Tibial nerve (tissue), 4 donors: Measurements from ENCODE around the gene TLR5. TPM values are rescaled to one million over a fixed set of nuclear protein-coding genes. Genes with fewer than 3 reads are reported as not detected.

ENCODE experiments used
- DNase-seq, 2 donors: peaks; one replicate each; pipeline ENCODE4 v3.0.0-alpha.2; 2019; ENCODE audit warnings: low spot score in 2 of 2
- H3K27ac ChIP-seq, 4 donors: fragments of 200-600 bp; sonication (generic) in 3 of 4; one replicate each; pipeline ENCODE4 v1.5.1; 2017 to 2019; ENCODE audit warnings: mild to moderate bottlenecking in 1 of 4
- H3K27me3 ChIP-seq, 2 donors: fragments of 200-600 bp; sonication (generic) in 1 of 2; one replicate each; pipeline versions ENCODE4 v1.5.1 to v1.6.0; 2017 to 2019
- H3K36me3 ChIP-seq, 3 donors: fragments of 200-600 bp; sonication (generic); one replicate each; pipeline ENCODE4 v1.5.1; 2018 to 2019
- H3K4me1 ChIP-seq, 4 donors: fragments of 200-600 bp; sonication (generic) in 3 of 4; one replicate each; pipeline ENCODE4 v1.5.1; 2017 to 2019
- H3K4me3 ChIP-seq, 4 donors: fragments of 200-600 bp; sonication (generic) in 3 of 4; one replicate each; pipeline ENCODE4 v1.5.1; 2017 to 2019; ENCODE audit warnings: mild to moderate bottlenecking in 1 of 4, moderate library complexity in 1 of 4
- H3K9me3 ChIP-seq, 4 donors: fragments of 200-600 bp; sonication (generic) in 3 of 4; one replicate each; pipeline ENCODE4 v1.5.1; 2017 to 2019
- EP300 ChIP-seq, 2 donors: sonication (generic); formaldehyde crosslinking; IDR thresholded peaks; one replicate each; pipeline ENCODE4 v1.6.1; 2017; ENCODE audit warnings: antibody characterized with exemption in 2 of 2, mild to moderate bottlenecking in 1 of 2
- POLR2A ChIP-seq, 2 donors: fragments of 450-650 bp; IDR thresholded peaks; one replicate each; pipeline ENCODE4 v1.6.1; 2017; ENCODE audit warnings: antibody characterized with exemption in 2 of 2, mild to moderate bottlenecking in 2 of 2, moderate library complexity in 2 of 2
- WGBS, 2 donors: methylation state at CpG; one replicate each; pipeline ENCODE4 v1.1.5; 2018; 5-methylcytosine and 5-hydroxymethylcytosine counted together
- total RNA-seq, 4 donors: library from RNA; depleted of rRNA; stranded (reverse); fragments of >200 nt; gene quantifications; one replicate each; pipeline ENCODE4 v1.1.0, GENCODE V29; 2016
- TF ChIP-seq, protein P1 (sequence below), 5 experiments: fragments of 200-600 bp in 3 of 5; fragments of 450-650 bp in 2 of 5; sonication (generic) in 3 of 5; IDR thresholded peaks; one replicate each; pipeline ENCODE4 v1.5.1; 2016 to 2019; ENCODE audit warnings: antibody characterized with exemption in 5 of 5, mild to moderate bottlenecking in 3 of 5, moderate library complexity in 2 of 5

The TLR5 gene
- total RNA-seq, 4 donors from 2014 or later, result 3.7 to 19.2 (median 12.4) TPM

DNA sequence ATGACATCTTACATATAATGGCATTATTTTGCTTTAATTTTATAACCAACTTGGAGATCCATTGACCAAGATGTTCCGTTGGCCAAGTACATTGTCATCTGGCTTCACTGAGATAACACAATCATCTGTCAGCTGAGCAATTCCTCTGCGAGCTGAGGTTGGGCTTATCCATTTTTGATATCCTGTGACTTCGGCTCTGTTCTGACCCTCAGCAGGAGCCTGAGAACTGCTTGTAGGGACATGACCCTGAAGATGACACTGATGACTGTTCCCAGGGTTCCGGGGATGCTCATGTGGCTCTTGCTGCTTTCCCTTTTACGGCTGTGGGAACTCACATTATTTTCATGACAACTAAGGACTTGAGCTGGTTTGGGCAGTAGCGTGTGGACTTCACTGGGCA is 51.2 kb downstream of the TLR5 start:
- H3K9me3 ChIP-seq, result no peaks in the 10 kb centered on the region
- no peaks in the 10 kb centered on the region for H3K36me3 ChIP-seq
- H3K4me3 ChIP-seq, result no peak overlapping the region
- peaks cover 0 to 10% (median 0%) of the 10 kb centered on the region in 4 donors for H3K4me1 ChIP-seq
- TF ChIP-seq, protein P1, sequence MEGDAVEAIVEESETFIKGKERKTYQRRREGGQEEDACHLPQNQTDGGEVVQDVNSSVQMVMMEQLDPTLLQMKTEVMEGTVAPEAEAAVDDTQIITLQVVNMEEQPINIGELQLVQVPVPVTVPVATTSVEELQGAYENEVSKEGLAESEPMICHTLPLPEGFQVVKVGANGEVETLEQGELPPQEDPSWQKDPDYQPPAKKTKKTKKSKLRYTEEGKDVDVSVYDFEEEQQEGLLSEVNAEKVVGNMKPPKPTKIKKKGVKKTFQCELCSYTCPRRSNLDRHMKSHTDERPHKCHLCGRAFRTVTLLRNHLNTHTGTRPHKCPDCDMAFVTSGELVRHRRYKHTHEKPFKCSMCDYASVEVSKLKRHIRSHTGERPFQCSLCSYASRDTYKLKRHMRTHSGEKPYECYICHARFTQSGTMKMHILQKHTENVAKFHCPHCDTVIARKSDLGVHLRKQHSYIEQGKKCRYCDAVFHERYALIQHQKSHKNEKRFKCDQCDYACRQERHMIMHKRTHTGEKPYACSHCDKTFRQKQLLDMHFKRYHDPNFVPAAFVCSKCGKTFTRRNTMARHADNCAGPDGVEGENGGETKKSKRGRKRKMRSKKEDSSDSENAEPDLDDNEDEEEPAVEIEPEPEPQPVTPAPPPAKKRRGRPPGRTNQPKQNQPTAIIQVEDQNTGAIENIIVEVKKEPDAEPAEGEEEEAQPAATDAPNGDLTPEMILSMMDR (IDR thresholded peaks at IDR 0.05), result no peak
- TF ChIP-seq POLR2A (IDR thresholded peaks at IDR 0.05), result no peak
- no peak for TF ChIP-seq EP300 (IDR thresholded peaks at IDR 0.05)
- no peak overlapping the region for H3K27ac ChIP-seq
- H3K27me3 ChIP-seq, result no peaks in the 10 kb centered on the region
- DNase-seq, result no peak
- WGBS, 2 donors, result 78 to 83% methylated on average over 6 of the region's 6 CpGs

DNA sequence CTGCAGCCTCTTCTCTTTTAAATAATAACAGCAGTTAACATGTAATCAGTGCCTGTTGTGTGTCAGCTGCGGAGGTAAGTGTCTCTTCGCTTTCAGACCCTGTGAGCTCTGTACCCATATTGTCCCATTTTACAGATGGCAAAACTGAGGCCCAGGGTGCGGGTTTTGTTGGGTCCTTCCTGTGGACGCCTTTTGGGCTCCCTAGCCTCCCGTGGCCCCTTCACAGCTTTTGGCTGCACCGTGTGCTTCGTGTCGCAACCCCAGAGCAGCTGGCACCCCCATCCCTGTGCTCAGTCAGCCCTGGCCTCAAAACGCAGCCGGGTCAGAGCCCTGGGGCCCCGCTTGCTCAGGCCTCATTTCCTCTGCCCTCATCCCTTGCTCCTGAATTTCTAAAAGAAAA is 53.8 kb downstream of the TLR5 start:
- Histone ChIP-seq H3K27me3 (no peaks in the 10 kb centered on the region), H3K27ac (no peak overlapping the region), H3K4me3 (no peak overlapping the region), H3K36me3 (no peaks in the 10 kb centered on the region), H3K9me3 (no peaks in the 10 kb centered on the region), H3K4me1 (peaks cover 0 to 21% (median 0%) of the 10 kb centered on the region in 4 donors)
- no peak for DNase-seq
- TF ChIP-seq EP300 (IDR thresholded peaks at IDR 0.05), result no peak
- no peak for TF ChIP-seq POLR2A (IDR thresholded peaks at IDR 0.05)
- TF ChIP-seq, protein P1 (IDR thresholded peaks at IDR 0.05), result no peak
- WGBS, 2 donors, result 87 to 89% methylated on average over 11 of the region's 11 CpGs

DNA sequence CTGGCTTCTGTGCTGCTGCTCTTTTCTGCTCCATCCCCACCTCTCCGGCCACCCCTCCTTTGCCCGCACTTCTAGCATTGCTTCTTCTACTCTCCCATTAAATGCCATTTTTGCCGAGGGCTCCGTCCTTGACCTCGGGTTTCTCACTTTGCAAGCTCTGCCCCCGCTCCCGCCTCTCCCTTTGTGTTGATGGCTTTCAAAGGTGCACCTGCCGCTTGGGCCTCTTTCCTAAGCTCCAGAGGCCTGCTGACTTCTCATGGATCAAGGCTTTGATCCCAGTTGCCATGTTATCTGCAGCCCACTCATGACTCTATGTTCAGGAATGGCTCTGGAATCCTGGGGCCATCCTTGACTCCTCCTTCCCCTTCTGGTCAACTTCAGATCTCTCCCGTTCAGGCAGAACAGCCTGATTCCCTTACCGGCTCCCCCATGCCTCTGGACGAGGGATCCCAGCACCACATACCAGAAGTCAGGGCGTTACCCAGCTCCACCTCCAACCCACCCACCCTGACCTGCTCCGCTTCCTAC is 54.3 kb downstream of the TLR5 start:
- peaks cover 0 to 21% (median 0%) of the 10 kb centered on the region in 4 donors for H3K4me1 ChIP-seq
- H3K27ac ChIP-seq, result no peak overlapping the region
- TF ChIP-seq EP300 (IDR thresholded peaks at IDR 0.05) (no peak), POLR2A (IDR thresholded peaks at IDR 0.05) (no peak)
- TF ChIP-seq, protein P1 (IDR thresholded peaks at IDR 0.05), result no peak
- no peak overlapping the region for H3K4me3 ChIP-seq
- H3K27me3 ChIP-seq, result no peaks in the 10 kb centered on the region
- no peaks in the 10 kb centered on the region for H3K9me3 ChIP-seq
- WGBS, 2 donors, result 86 to 88% methylated on average over 13 of the region's 13 CpGs
- H3K36me3 ChIP-seq, result no peaks in the 10 kb centered on the region
- no peak for DNase-seq

DNA sequence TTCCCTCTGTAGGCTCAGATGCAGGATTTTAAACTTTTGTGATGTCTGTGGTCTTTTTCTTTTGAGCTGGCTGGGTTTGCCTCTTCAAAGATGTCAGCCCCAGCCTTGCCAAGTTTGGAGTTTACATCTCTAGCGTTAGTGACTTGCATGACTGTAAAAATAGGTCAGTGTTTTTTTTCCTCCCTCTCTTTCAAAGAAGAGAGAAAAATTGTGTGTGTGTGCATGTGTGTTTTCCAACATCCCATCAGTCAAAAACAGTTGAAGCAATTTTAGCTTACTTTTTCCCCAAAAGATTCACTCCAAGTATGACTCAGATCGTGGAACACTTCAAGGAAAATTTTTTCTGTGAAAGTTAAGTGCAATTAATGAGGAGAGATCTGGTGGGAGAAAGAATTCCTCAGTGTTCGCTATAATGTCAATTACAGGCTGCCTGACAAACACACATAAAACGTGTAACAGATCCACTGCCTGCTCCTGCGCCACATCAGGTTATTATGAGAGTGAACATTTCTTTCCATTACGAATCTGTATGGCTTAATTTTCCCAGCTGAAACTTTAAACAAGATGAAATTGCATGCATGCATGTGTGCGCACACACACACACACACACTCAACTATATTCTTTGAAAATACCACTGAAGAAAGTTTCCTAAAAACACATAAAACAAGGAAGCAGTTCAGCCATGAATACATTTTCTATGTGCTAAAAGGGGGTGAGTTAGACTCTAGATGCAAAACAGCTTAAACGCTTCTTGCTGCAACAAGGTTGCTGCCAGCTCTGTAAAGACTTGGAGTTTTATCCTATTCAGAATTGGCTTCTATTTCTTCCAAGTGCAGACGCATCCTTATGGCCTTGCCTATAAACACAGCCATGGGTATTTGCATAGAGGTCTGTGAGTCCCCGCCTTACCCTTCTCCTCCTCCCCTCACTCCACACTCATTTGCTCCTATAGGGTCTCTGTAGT is 55.5 kb downstream of the TLR5 start:
- no peak for DNase-seq
- no peak overlapping the region for H3K4me3 ChIP-seq
- H3K36me3 ChIP-seq, result no peaks in the 10 kb centered on the region
- no peak for TF ChIP-seq POLR2A (IDR thresholded peaks at IDR 0.05)
- no peak for TF ChIP-seq EP300 (IDR thresholded peaks at IDR 0.05)
- TF ChIP-seq, protein P1 (IDR thresholded peaks at IDR 0.05), result no peak
- H3K27me3 ChIP-seq, result no peaks in the 10 kb centered on the region
- peaks cover 0 to 21% (median 0%) of the 10 kb centered on the region in 4 donors for H3K4me1 ChIP-seq
- peak overlapping the region in 2 of 4 donors; percentile 8 to 34 for H3K27ac ChIP-seq
- 46 to 50% methylated on average over 10 of the region's 10 CpGs for WGBS, 2 donors
- H3K9me3 ChIP-seq, result no peaks in the 10 kb centered on the region

DNA sequence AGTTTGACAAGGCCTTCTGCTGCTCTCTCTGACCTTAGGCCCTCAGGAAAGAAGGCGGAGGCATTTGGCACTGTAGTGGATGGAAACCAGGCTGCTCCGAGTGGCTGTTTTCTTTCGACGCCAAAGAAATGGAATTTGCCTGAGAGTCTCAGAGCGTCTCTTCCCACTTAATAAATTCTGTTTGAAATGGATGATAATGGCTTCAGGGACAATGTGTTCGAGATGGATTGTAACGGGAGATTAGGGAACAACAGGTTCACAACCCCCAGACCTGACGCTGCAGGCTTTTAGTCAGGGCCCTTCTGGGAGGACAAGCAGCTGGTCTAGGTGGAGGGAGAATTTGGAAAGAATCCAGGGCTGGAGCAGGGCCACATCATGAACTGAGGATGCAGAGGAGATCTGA is 58.6 kb downstream of the TLR5 start:
- TF ChIP-seq, protein P1 (IDR thresholded peaks at IDR 0.05), result no peak
- no peak for TF ChIP-seq POLR2A (IDR thresholded peaks at IDR 0.05)
- TF ChIP-seq EP300 (IDR thresholded peaks at IDR 0.05), result no peak
- Histone ChIP-seq H3K27me3 (no peaks in the 10 kb centered on the region), H3K4me3 (no peak overlapping the region), H3K36me3 (no peaks in the 10 kb centered on the region), H3K27ac (peak overlapping the region in 1 of 4 donors; percentile 38), H3K9me3 (no peaks in the 10 kb centered on the region), H3K4me1 (peaks cover 0 to 29% (median 3%) of the 10 kb centered on the region in 4 donors)
- 75 to 82% methylated on average over 8 of the region's 8 CpGs for WGBS, 2 donors
- no peak for DNase-seq
